ENCODE results near the gene PDF. TPM values are rescaled to one million over a fixed set of nuclear protein-coding genes. Genes with fewer than 3 reads are reported as not detected.

The PDF gene
- total RNA-seq, 1 experiment from 2014 or later = 42.1 TPM

- no peaks in the 10 kb centered on the region for H3K4me1 ChIP-seq
- H3K36me3 Mint-ChIP-seq (ENCODE audit: insufficient read depth, unreplicated experiment) = peaks cover 93% of the 10 kb centered on the region
- ChIA-PET CTCF (no interaction called here), POLR2A (no interaction called here)
- H3K36me3 ChIP-seq (ENCODE audit: control insufficient read depth, insufficient read depth, low read length) = peaks cover 18% of the 10 kb centered on the region
- H3K4me3 Mint-ChIP-seq (ENCODE audit: unreplicated experiment) = no peak overlapping the region
- TF ChIP-seq, protein P1, sequence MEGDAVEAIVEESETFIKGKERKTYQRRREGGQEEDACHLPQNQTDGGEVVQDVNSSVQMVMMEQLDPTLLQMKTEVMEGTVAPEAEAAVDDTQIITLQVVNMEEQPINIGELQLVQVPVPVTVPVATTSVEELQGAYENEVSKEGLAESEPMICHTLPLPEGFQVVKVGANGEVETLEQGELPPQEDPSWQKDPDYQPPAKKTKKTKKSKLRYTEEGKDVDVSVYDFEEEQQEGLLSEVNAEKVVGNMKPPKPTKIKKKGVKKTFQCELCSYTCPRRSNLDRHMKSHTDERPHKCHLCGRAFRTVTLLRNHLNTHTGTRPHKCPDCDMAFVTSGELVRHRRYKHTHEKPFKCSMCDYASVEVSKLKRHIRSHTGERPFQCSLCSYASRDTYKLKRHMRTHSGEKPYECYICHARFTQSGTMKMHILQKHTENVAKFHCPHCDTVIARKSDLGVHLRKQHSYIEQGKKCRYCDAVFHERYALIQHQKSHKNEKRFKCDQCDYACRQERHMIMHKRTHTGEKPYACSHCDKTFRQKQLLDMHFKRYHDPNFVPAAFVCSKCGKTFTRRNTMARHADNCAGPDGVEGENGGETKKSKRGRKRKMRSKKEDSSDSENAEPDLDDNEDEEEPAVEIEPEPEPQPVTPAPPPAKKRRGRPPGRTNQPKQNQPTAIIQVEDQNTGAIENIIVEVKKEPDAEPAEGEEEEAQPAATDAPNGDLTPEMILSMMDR (IDR thresholded peaks at IDR 0.05; ENCODE audit: insufficient read depth in 1 of 2, low read depth in 1 of 2, low read length in 1 of 2, severe bottlenecking in 1 of 2, unreplicated experiment in 1 of 2) = no peak
- no peaks in the 10 kb centered on the region for H3K27me3 Mint-ChIP-seq (ENCODE audit: insufficient read depth, unreplicated experiment)
- peak in 1 of 2 experiments; percentile 35 for DNase-seq
- intact Hi-C loops (cut with micrococcal nuclease; ENCODE audit: unreplicated experiment) = no loop called here
- no peaks in the 10 kb centered on the region for H3K9me3 ChIP-seq
- no peak overlapping the region for H3K27ac Mint-ChIP-seq (ENCODE audit: unreplicated experiment)
- H3K9me3 Mint-ChIP-seq (ENCODE audit: unreplicated experiment) = no peaks in the 10 kb centered on the region
- no peaks in the 10 kb centered on the region for H3K27me3 ChIP-seq (replicated peaks; ENCODE audit: control insufficient read depth, insufficient read depth, low read length)
- H3K4me3 ChIP-seq (ENCODE audit: low read depth, low read length) = no peak overlapping the region
- H3K4me1 Mint-ChIP-seq (ENCODE audit: low read depth, unreplicated experiment) = no peaks in the 10 kb centered on the region
- no TSS peak for BruUV-seq (replicated peaks)
Observed at GRCh38 chr16:69319381-69319780, 11.0 kb downstream of the PDF start.

DNA sequence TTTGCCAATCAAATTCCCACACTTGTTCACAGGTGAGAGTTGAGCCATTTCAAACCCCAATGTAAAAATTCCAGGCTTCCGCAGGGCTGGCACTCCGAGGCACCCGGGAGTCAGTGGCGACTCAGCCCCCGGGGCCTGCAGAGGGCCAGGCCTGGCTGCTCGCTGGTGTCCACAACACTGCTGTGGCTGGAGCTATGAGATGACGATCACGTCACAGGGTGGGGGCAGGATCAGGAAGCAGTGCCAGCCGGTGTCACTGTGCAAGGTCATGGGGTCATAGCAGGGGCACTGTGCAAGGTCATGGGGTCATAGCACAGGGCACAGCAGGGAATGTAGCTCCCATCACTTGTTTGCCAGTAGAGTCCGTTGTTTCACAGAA, 11.5 kb downstream of the PDF start:
- Mint-ChIP-seq H3K36me3 (ENCODE audit: insufficient read depth, unreplicated experiment) (peaks cover 93% of the 10 kb centered on the region), H3K4me3 (ENCODE audit: unreplicated experiment) (no peak overlapping the region), H3K9me3 (ENCODE audit: unreplicated experiment) (no peaks in the 10 kb centered on the region), H3K4me1 (ENCODE audit: low read depth, unreplicated experiment) (no peaks in the 10 kb centered on the region), H3K27ac (ENCODE audit: unreplicated experiment) (no peak overlapping the region), H3K27me3 (ENCODE audit: insufficient read depth, unreplicated experiment) (no peaks in the 10 kb centered on the region)
- intact Hi-C loops (cut with micrococcal nuclease; ENCODE audit: unreplicated experiment) = no loop called here
- ChIA-PET CTCF (interaction anchor here (0.6 kb wide), 1 partner anchor 91 kb away, joined by 4 read pairs; no protein-coding TSS in a partner anchor), POLR2A (no interaction called here)
- TF ChIP-seq, protein P1 (IDR thresholded peaks at IDR 0.05; ENCODE audit: insufficient read depth in 1 of 2, low read depth in 1 of 2, low read length in 1 of 2, severe bottlenecking in 1 of 2, unreplicated experiment in 1 of 2) = no peak
- no TSS peak for BruUV-seq (replicated peaks)
- H3K9me3 ChIP-seq = no peaks in the 10 kb centered on the region
- peaks cover 15% of the 10 kb centered on the region for H3K36me3 ChIP-seq (ENCODE audit: control insufficient read depth, insufficient read depth, low read length)
- no peaks in the 10 kb centered on the region for H3K27me3 ChIP-seq (replicated peaks; ENCODE audit: control insufficient read depth, insufficient read depth, low read length)
- no peaks in the 10 kb centered on the region for H3K4me1 ChIP-seq
- DNase-seq = peak in 1 of 2 experiments; percentile 32
- H3K4me3 ChIP-seq (ENCODE audit: low read depth, low read length) = no peak overlapping the region

DNA sequence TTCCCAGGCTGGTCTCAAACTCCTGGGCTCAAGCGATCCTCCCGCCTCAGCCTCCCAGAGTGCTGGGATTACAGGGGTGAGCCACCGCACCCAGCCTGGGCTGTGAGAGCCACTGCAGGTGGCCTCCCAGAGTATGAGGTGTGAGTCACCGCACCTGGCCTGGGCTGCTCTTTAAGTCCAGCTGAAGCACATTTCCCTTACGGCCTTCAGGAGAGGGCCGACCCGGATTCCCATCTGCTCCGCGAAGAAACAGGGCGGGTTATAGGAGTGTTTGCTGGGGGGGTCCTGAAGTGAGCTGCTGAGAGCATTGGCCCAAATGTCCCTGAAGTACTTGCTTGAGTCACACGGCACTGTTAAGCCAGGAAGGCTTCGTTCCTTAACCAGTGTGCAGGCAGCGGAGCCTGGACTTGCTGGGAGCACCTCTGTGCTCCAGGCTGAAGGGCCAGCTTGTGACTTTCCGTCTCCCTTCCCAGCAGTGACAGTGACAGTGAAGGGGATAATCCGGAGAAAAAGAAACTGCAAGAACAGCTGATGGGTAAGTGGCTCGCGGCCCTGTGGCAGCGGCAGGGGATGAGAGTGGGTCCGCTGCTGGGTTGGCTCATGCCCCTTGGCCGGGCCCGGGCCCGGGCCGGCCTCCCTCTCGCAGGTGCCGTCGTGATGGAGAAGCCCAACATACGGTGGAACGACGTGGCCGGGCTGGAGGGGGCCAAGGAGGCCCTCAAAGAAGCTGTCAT, 12.0 kb downstream of the PDF start:
- intact Hi-C loops (cut with micrococcal nuclease; ENCODE audit: unreplicated experiment) = no loop called here
- Histone ChIP-seq H3K9me3 (no peaks in the 10 kb centered on the region), H3K4me3 (ENCODE audit: low read depth, low read length) (no peak overlapping the region), H3K4me1 (no peaks in the 10 kb centered on the region), H3K27me3 (replicated peaks; ENCODE audit: control insufficient read depth, insufficient read depth, low read length) (no peaks in the 10 kb centered on the region), H3K36me3 (ENCODE audit: control insufficient read depth, insufficient read depth, low read length) (peaks cover 13% of the 10 kb centered on the region)
- TF ChIP-seq, protein P1 (IDR thresholded peaks at IDR 0.05; ENCODE audit: insufficient read depth in 1 of 2, low read depth in 1 of 2, low read length in 1 of 2, severe bottlenecking in 1 of 2, unreplicated experiment in 1 of 2) = no peak
- BruUV-seq (replicated peaks) = no TSS peak
- peaks cover 93% of the 10 kb centered on the region for H3K36me3 Mint-ChIP-seq (ENCODE audit: insufficient read depth, unreplicated experiment)
- no peak overlapping the region for H3K27ac Mint-ChIP-seq (ENCODE audit: unreplicated experiment)
- DNase-seq = peak in 1 of 2 experiments; percentile 33
- H3K27me3 Mint-ChIP-seq (ENCODE audit: insufficient read depth, unreplicated experiment) = no peaks in the 10 kb centered on the region
- no peaks in the 10 kb centered on the region for H3K9me3 Mint-ChIP-seq (ENCODE audit: unreplicated experiment)
- no peak overlapping the region for H3K4me3 Mint-ChIP-seq (ENCODE audit: unreplicated experiment)
- no peaks in the 10 kb centered on the region for H3K4me1 Mint-ChIP-seq (ENCODE audit: low read depth, unreplicated experiment)
- CTCF ChIA-PET = interaction anchor here (0.6 kb wide), 2 partner anchors 91 to 1453 kb away, joined by 4 read pairs; no protein-coding TSS in a partner anchor
- POLR2A ChIA-PET = interaction anchor here (1.1 kb wide), 1 partner anchor 8 kb away, joined by 7 read pairs; no protein-coding TSS in a partner anchor

All from Caco-2 (cell line).